ENCODE results near the gene COL7A1.
A peak's percentile ranks its signal among the peaks of the same experiment; 100 is the strongest.

Gene COL7A1

GRCh38 chr3:48617559-48617958 lies 22.4 kb upstream of the COL7A1 start:
- peak; percentile 11 for DNase-seq

GRCh38 chr3:48614044-48614443 lies 18.9 kb upstream of the COL7A1 start:
- no peak for DNase-seq

- no peak for DNase-seq
These were observed 17.2 kb upstream of the COL7A1 start for GRCh38 chr3:48612309-48612708.

GRCh38 chr3:48609088-48610005 lies 14.2 kb upstream of the COL7A1 start, which contains the start of gene UQCRC1:
Gene UQCRC1 (minus strand): TSS chr3:48609646. CDS start chr3:48609620, 26 bp downstream.
- DNase-seq = peak; percentile 95

GRCh38 chr3:48607519-48607918 lies 12.4 kb upstream of the COL7A1 start:
- DNase-seq = no peak

- no peak for DNase-seq
These were observed 6.5 kb upstream of the COL7A1 start for GRCh38 chr3:48601622-48601994.

- no peak for DNase-seq
These were observed 5.8 kb upstream of the COL7A1 start for GRCh38 chr3:48600711-48601621.

- DNase-seq = no peak
These were observed 4.6 kb upstream of the COL7A1 start for GRCh38 chr3:48599509-48600285.

GRCh38 chr3:48599077-48599501 lies 4.0 kb upstream of the COL7A1 start:
- no peak for DNase-seq

GRCh38 chr3:48598323-48599076 lies 3.4 kb upstream of the COL7A1 start:
- no peak for DNase-seq

- no peak for DNase-seq
These were observed 2.3 kb upstream of the COL7A1 start for GRCh38 chr3:48597408-48597800.

GRCh38 chr3:48596676-48597407 lies 1.7 kb upstream of the COL7A1 start:
- DNase-seq = no peak

GRCh38 chr3:48596157-48596556 lies 1.0 kb upstream of the COL7A1 start:
- DNase-seq = no peak

GRCh38 chr3:48595526-48596121 lies 495 bp upstream of the COL7A1 start:
- DNase-seq = peak; percentile 14

GRCh38 chr3:48594417-48595049 lies 596 bp downstream of the COL7A1 start:
- no peak for DNase-seq

- no peak for DNase-seq
These were observed 1.8 kb downstream of the COL7A1 start for GRCh38 chr3:48593337-48593736.

GRCh38 chr3:48592519-48593087 lies 2.5 kb downstream of the COL7A1 start:
- no peak for DNase-seq

- no peak for DNase-seq
These were observed 3.1 kb downstream of the COL7A1 start for GRCh38 chr3:48591886-48592518.

- no peak for DNase-seq
These were observed 3.7 kb downstream of the COL7A1 start for GRCh38 chr3:48591436-48591835.

Measured in OCI-M1 (cell line).